B cell (primary cell): ENCODE data around the gene LTB.

Source experiments
- EZH2 ChIP-seq: IDR thresholded peaks from 2 replicates; pipeline ENCODE4 v1.6.1; 2012; ENCODE audit warnings: borderline replicate concordance, low read depth, mild to moderate bottlenecking, moderate library complexity, low read length; ENCODE audit not compliant: insufficient read depth, poor library complexity, severe bottlenecking
- TF ChIP-seq, protein P1 (sequence below): fragments of 200-600 bp; IDR thresholded peaks from one replicate; pipeline ENCODE4 v1.8.0; 2022; ENCODE audit warnings: antibody characterized with exemption, mild to moderate bottlenecking

DNA sequence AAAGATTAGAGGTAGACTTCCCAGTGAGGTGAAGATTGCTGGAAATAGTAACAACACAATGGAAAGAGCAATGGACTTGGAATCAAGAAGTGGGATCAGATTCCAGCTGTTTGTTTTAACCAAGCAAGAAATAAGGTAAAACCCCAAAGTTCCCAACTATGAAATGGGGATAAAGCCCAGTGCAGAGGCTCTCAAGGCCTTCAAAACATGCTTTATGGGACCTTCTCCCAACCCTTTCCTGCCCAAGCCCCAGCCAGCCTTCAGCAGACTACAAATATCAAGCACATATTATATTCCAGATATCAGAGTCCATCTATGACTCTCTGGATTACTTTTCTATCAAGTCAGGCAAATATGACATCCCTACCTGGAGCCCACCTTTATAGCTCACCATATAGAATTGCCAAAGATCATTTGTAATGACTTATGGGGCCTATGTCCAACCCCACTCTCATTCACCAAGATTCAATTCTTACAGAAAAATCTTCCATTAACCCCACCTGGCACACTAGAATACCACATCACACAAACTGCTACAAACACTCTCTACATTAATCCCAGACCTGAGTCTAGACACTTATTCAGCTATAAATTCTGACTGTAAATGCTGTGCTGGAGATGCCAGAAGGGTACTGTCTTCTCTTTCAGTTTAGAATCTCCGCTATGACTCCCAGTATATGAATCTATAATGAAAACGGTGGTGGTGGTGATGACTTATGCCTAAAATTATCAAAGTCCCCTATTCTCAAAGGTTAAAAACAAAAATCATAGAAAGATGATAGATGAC is 46.5 kb downstream of the LTB start:
- TF ChIP-seq EZH2: no peak
- TF ChIP-seq, protein P1, sequence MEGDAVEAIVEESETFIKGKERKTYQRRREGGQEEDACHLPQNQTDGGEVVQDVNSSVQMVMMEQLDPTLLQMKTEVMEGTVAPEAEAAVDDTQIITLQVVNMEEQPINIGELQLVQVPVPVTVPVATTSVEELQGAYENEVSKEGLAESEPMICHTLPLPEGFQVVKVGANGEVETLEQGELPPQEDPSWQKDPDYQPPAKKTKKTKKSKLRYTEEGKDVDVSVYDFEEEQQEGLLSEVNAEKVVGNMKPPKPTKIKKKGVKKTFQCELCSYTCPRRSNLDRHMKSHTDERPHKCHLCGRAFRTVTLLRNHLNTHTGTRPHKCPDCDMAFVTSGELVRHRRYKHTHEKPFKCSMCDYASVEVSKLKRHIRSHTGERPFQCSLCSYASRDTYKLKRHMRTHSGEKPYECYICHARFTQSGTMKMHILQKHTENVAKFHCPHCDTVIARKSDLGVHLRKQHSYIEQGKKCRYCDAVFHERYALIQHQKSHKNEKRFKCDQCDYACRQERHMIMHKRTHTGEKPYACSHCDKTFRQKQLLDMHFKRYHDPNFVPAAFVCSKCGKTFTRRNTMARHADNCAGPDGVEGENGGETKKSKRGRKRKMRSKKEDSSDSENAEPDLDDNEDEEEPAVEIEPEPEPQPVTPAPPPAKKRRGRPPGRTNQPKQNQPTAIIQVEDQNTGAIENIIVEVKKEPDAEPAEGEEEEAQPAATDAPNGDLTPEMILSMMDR: no peak
